Measurements from ENCODE around the gene FBXW10. TPM values are rescaled to one million over a fixed set of nuclear protein-coding genes. Genes with fewer than 3 reads are reported as not detected.
"Not testable (repeated sequence)": the region's sequence is repeated elsewhere in the genome, so short reads cannot be mapped to it uniquely, and the experiment has no call there.

Gene FBXW10
- total RNA-seq, 3 donors from 2014 or later (not counting 1 experiment from before 2014, with no cell fraction given) = not detected

GRCh38 chr17:18796887-18797286, 53.0 kb downstream of the FBXW10 start:
- H3K27ac ChIP-seq (ENCODE audit: low read length); H3K27ac Mint-ChIP-seq; H3K4me1 ChIP-seq (ENCODE audit: control insufficient read depth, insufficient read depth, low read length); H3K9me3 Mint-ChIP-seq; H3K36me3 Mint-ChIP-seq; H3K27me3 Mint-ChIP-seq (ENCODE audit: low read depth in 2 of 2); H3K36me3 ChIP-seq (ENCODE audit: control insufficient read depth, insufficient read depth, low read length); H3K4me3 ChIP-seq (ENCODE audit: low read length); H3K9me3 ChIP-seq (ENCODE audit: control insufficient read depth, insufficient read depth, low read length); DNase-seq; H3K27me3 ChIP-seq (ENCODE audit: control insufficient read depth, insufficient read depth, low read length); H3K4me3 Mint-ChIP-seq; ATAC-seq; intact Hi-C loops (cut with micrococcal nuclease): not testable (repeated sequence)
- peaks cover 5 to 15% of the 10 kb centered on the region in 2 donors for H3K4me1 Mint-ChIP-seq

DNA sequence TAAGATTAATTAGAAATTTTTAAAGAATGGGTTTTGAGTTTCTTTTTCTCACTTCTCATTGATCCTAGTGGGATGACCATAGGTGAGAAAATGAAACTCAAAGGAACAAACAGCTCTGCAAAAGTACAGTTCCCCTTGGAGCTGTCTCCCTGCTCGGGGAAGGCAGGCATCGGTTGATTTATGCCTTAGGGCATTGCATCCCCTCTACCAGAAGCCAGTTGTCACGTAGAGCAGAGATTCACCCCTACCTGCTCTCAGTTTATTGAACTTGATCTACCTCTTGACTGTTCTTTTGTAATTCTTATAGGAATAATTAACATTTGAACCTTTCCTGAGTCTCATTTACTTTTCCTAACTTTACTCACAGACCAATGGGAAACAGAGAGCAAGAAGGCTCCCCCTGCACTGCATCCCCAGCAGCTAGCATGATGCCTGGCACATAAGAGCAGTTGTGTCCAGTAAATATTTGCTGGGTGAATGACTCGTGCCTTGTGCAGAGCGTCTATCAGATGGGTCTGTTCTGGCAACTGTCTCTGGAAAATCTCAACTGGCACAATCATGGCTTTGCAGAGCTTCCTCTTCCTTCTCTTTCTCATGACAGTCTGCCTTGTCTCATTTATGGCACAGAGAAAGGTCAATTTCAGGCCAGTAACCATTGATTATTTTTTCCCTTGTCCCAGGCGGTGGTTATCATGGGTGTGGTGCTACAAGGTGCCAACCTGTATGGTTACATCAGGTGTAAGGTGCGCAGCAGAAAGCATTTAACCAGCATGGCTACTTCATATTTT, 59.8 kb downstream of the FBXW10 start:
- not testable (repeated sequence) for H3K4me3 Mint-ChIP-seq

GRCh38 chr17:18815924-18816323, 72.1 kb downstream of the FBXW10 start:
- intact Hi-C loops (cut with micrococcal nuclease); H3K9me3 Mint-ChIP-seq; H3K4me3 Mint-ChIP-seq; H3K27me3 ChIP-seq (ENCODE audit: control insufficient read depth, insufficient read depth, low read length); DNase-seq; H3K4me3 ChIP-seq (ENCODE audit: low read length); H3K4me1 ChIP-seq (ENCODE audit: control insufficient read depth, insufficient read depth, low read length); H3K27ac ChIP-seq (ENCODE audit: low read length); ATAC-seq; H3K36me3 ChIP-seq (ENCODE audit: control insufficient read depth, insufficient read depth, low read length); H3K27ac Mint-ChIP-seq; H3K36me3 Mint-ChIP-seq; H3K9me3 ChIP-seq (ENCODE audit: control insufficient read depth, insufficient read depth, low read length); H3K4me1 Mint-ChIP-seq: not testable (repeated sequence)
- peaks cover 6 to 11% of the 10 kb centered on the region in 2 donors for H3K27me3 Mint-ChIP-seq (ENCODE audit: low read depth in 2 of 2)
- 88% methylated on average over 2 of the region's 3 CpGs for WGBS (ENCODE audit: insufficient coverage)

More for the DNA sequence above, 59.8 kb downstream of the FBXW10 start:
- H3K9me3 Mint-ChIP-seq; ATAC-seq; H3K27me3 Mint-ChIP-seq (ENCODE audit: low read depth in 2 of 2); DNase-seq; H3K4me1 Mint-ChIP-seq; H3K27ac Mint-ChIP-seq; H3K9me3 ChIP-seq (ENCODE audit: control insufficient read depth, insufficient read depth, low read length); H3K36me3 ChIP-seq (ENCODE audit: control insufficient read depth, insufficient read depth, low read length); intact Hi-C loops (cut with micrococcal nuclease); H3K4me1 ChIP-seq (ENCODE audit: control insufficient read depth, insufficient read depth, low read length); H3K4me3 ChIP-seq (ENCODE audit: low read length); H3K27ac ChIP-seq (ENCODE audit: low read length); H3K36me3 Mint-ChIP-seq; H3K27me3 ChIP-seq (ENCODE audit: control insufficient read depth, insufficient read depth, low read length): not testable (repeated sequence)
- 100% methylated on average over 4 of the region's 7 CpGs for WGBS (ENCODE audit: insufficient coverage)

DNA sequence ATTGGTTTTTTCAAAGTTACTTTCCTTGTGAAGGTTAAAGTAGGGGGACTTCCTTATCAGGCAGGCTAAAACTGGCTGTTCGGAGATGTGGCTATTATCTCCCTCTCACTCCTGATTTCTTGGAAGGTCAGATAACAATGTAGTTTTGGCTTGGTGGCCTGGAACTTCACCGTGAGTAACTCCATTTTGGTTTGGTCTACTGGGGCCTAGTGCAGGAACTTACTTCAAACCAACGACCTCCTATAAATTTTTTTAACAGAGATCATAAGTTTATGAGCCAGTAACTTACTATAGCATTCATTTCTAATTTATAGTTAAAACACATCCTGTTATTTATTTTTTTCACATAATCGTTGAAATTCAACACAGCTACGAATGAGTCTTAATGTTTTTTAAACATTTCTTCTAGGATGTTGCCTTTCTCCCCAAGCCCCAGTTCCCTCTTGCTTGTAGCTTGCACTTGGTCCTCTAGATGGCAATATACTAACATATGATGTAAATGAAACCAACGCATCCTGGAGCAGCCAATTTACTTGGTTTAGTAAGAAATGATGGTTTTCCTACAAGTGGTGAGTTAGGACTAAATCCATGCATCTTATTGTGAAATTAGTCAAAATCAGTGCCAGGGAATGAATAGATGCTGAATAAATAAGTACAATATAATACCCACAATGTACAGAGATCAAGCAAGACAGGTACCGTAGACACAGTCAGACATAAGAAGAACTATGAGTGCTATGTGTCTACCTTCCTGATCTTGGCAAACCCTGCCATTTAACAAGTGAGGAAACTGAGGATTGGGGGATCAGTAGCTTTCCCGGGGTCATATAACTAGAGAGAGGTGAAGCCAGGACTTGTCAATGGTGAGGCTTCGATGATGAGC, 72.9 kb downstream of the FBXW10 start:
- ATAC-seq (peak; percentile 75 to 86 (median 86)), DNase-seq (peak in 1 of 2 donors; percentile 76)
- H3K9me3 ChIP-seq (ENCODE audit: control insufficient read depth, insufficient read depth, low read length); H3K4me1 ChIP-seq (ENCODE audit: control insufficient read depth, insufficient read depth, low read length); H3K36me3 ChIP-seq (ENCODE audit: control insufficient read depth, insufficient read depth, low read length); H3K27me3 ChIP-seq (ENCODE audit: control insufficient read depth, insufficient read depth, low read length); H3K4me3 Mint-ChIP-seq; H3K36me3 Mint-ChIP-seq; H3K4me1 Mint-ChIP-seq; intact Hi-C loops (cut with micrococcal nuclease); H3K4me3 ChIP-seq (ENCODE audit: low read length); H3K9me3 Mint-ChIP-seq; H3K27ac ChIP-seq (ENCODE audit: low read length): not testable (repeated sequence)
- WGBS (ENCODE audit: insufficient coverage) = 35% methylated on average over 4 of the region's 9 CpGs
- peaks cover 6 to 15% of the 10 kb centered on the region in 2 donors for H3K27me3 Mint-ChIP-seq (ENCODE audit: low read depth in 2 of 2)
- H3K27ac Mint-ChIP-seq = peak overlapping the region in 1 of 2 donors; percentile 13
- TF ChIP-seq, protein P1, sequence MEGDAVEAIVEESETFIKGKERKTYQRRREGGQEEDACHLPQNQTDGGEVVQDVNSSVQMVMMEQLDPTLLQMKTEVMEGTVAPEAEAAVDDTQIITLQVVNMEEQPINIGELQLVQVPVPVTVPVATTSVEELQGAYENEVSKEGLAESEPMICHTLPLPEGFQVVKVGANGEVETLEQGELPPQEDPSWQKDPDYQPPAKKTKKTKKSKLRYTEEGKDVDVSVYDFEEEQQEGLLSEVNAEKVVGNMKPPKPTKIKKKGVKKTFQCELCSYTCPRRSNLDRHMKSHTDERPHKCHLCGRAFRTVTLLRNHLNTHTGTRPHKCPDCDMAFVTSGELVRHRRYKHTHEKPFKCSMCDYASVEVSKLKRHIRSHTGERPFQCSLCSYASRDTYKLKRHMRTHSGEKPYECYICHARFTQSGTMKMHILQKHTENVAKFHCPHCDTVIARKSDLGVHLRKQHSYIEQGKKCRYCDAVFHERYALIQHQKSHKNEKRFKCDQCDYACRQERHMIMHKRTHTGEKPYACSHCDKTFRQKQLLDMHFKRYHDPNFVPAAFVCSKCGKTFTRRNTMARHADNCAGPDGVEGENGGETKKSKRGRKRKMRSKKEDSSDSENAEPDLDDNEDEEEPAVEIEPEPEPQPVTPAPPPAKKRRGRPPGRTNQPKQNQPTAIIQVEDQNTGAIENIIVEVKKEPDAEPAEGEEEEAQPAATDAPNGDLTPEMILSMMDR (IDR thresholded peaks at IDR 0.05) = peak; percentile 68

DNA sequence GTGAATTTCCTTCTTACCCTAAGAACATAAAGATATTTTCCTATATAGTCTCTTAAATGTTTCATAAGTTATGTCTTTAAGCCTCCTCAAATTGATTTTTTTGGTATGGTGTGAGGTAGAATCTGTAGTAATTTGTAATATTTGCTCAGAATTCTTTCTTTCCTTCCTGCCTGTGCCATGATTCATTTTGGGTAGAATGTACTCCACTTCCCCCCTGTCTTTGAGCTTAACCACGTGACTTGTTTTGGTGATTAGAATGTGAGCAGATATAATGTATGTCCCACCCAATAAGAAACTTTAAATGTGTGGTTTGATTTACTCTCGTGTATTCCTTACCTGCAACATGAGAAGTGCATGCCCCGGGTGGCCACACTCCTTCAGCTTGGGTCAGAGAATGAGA, 77.6 kb downstream of the FBXW10 start:
- H3K27me3 ChIP-seq (ENCODE audit: control insufficient read depth, insufficient read depth, low read length); H3K4me1 ChIP-seq (ENCODE audit: control insufficient read depth, insufficient read depth, low read length); H3K9me3 Mint-ChIP-seq; H3K4me3 Mint-ChIP-seq; DNase-seq; H3K9me3 ChIP-seq (ENCODE audit: control insufficient read depth, insufficient read depth, low read length); H3K36me3 ChIP-seq (ENCODE audit: control insufficient read depth, insufficient read depth, low read length); H3K4me3 ChIP-seq (ENCODE audit: low read length); ATAC-seq; H3K27ac Mint-ChIP-seq; intact Hi-C loops (cut with micrococcal nuclease); H3K36me3 Mint-ChIP-seq; H3K27ac ChIP-seq (ENCODE audit: low read length); H3K4me1 Mint-ChIP-seq: not testable (repeated sequence)
- WGBS (ENCODE audit: insufficient coverage) = no CpG with 5 or more reads among the region's 3 CpGs
- peaks cover 13 to 23% of the 10 kb centered on the region in 2 donors for H3K27me3 Mint-ChIP-seq (ENCODE audit: low read depth in 2 of 2)

- H3K27me3 ChIP-seq (ENCODE audit: control insufficient read depth, insufficient read depth, low read length); H3K4me1 Mint-ChIP-seq; H3K4me3 ChIP-seq (ENCODE audit: low read length); ATAC-seq; intact Hi-C loops (cut with micrococcal nuclease); H3K27ac ChIP-seq (ENCODE audit: low read length); H3K9me3 ChIP-seq (ENCODE audit: control insufficient read depth, insufficient read depth, low read length); DNase-seq; H3K27me3 Mint-ChIP-seq (ENCODE audit: low read depth in 2 of 2); H3K9me3 Mint-ChIP-seq; H3K36me3 Mint-ChIP-seq; H3K4me3 Mint-ChIP-seq; H3K27ac Mint-ChIP-seq; H3K4me1 ChIP-seq (ENCODE audit: control insufficient read depth, insufficient read depth, low read length); H3K36me3 ChIP-seq (ENCODE audit: control insufficient read depth, insufficient read depth, low read length): not testable (repeated sequence)
- WGBS (ENCODE audit: insufficient coverage) = no CpG with 5 or more reads among the region's 1 CpG
Measured at GRCh38 chr17:18827613-18828012, 83.8 kb downstream of the FBXW10 start.

Measured in natural killer cell (primary cell).